GM11168 (cell line): ENCODE data around the gene PPP6R3.

Experiments used
- in situ Hi-C: fragments of 300-500 bp; cut with MboI; formaldehyde crosslinking; loops from one replicate; pipeline ENCODE4 v1.12.0; 2022; ENCODE audit warnings: low sequenced_read_pairs; ENCODE audit not compliant: unreplicated experiment

PPP6R3 gene

DNA sequence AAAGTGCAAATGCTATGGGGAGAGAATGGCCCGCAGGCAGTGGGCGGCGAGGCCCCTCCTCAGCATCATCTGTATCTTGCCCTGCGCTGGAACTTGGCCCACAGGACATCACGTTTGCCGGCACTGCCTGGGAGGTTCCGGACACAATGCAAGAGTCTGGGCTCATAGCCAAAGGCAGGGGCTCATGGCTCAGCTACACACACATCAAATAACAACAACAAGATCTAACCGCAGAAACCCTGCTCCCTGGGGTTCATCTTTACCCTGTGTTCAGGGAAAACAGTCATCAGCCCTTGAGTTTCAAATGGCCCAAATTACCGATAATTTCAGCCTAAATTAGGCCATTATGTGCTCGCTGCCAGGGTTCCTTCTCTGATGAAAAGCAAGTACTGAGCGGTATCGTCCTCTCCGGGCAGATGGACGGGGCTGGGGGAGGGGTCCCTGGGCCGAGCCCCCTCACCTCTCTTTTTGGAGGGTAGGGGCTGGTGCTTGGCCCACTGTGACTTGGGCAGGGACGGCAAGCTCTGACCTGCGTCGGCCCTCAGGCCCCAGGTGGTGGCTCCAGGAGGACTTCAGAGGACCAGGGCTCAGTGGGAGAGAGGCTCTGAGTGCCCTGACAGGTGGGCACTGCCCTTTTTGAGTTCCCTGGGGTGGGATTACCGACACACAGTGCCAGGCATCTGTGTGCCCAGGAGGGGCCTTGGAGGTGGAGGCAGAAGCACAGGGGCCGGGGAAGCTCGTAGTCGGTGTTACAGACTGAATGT, 198.8 kb downstream of the PPP6R3 start:
- in situ Hi-C loops: no loop called here

GRCh38 chr11:68660066-68660810, 199.7 kb downstream of the PPP6R3 start:
- in situ Hi-C loops: no loop called here

- in situ Hi-C loops: no loop called here
Observed at GRCh38 chr11:68661014-68661413, 200.5 kb downstream of the PPP6R3 start.

GRCh38 chr11:68661697-68662603, 201.4 kb downstream of the PPP6R3 start:
- in situ Hi-C loops: no loop called here

- in situ Hi-C loops: no loop called here
Observed at GRCh38 chr11:68663482-68664010, 203.0 kb downstream of the PPP6R3 start.

GRCh38 chr11:68664141-68664540, 203.6 kb downstream of the PPP6R3 start:
- in situ Hi-C loops: no loop called here

GRCh38 chr11:68664906-68665305, 204.4 kb downstream of the PPP6R3 start:
- in situ Hi-C loops: no loop called here
